OCI-LY1 (cell line): ENCODE measurements around the gene PARVA.

Experiments
- H2AFZ ChIP-seq: fragments of 200-600 bp; sonication (generic), shearing (Covaris generic); 2 replicates; pipeline ENCODE4 v1.6.0; 2014; ENCODE audit warnings: antibody characterized with exemption, mild to moderate bottlenecking, low read length
- H3F3A ChIP-seq: fragments of 200-600 bp; sonication (generic), shearing (Covaris generic); 2 replicates; pipeline ENCODE4 v1.6.0; 2014; ENCODE audit warnings: mild to moderate bottlenecking, antibody characterized with exemption, low read length, moderate library complexity; ENCODE audit not compliant: insufficient read depth
- H3K27ac ChIP-seq: fragments of 200-600 bp; sonication (generic); 2 replicates; pipeline ENCODE4 v1.5.1; 2014; ENCODE audit warnings: low read length, mixed run types, mild to moderate bottlenecking, low read depth; ENCODE audit not compliant: poor library complexity, severe bottlenecking
- H3K27me3 ChIP-seq: fragments of 200-600 bp; sonication (generic); 2 replicates; pipeline ENCODE4 v1.6.0; 2014; ENCODE audit warnings: antibody characterized with exemption, mild to moderate bottlenecking, low read length, moderate library complexity; ENCODE audit not compliant: insufficient read depth
- H3K36me3 ChIP-seq: fragments of 200-600 bp; sonication (generic); 2 replicates; pipeline ENCODE4 v1.6.1; 2014; ENCODE audit warnings: mild to moderate bottlenecking, antibody characterized with exemption, low read length, moderate library complexity, mixed read lengths; ENCODE audit not compliant: insufficient read depth
- H3K4me1 ChIP-seq: fragments of 200-600 bp; sonication (generic); 2 replicates; pipeline ENCODE4 v1.5.1; 2014; ENCODE audit warnings: mild to moderate bottlenecking, low read length, moderate library complexity; ENCODE audit not compliant: insufficient read depth, severe bottlenecking
- H3K4me2 ChIP-seq: fragments of 200-600 bp; sonication (generic), shearing (Covaris generic); 2 replicates; pipeline ENCODE4 v1.6.1; 2014; ENCODE audit warnings: low read length
- H3K4me3 ChIP-seq: fragments of 200-600 bp; sonication (generic); 2 replicates; pipeline ENCODE4 v1.5.1; 2014; ENCODE audit warnings: low read length, low read depth, mild to moderate bottlenecking, mixed read lengths; ENCODE audit not compliant: poor library complexity, severe bottlenecking
- H3K79me2 ChIP-seq: fragments of 200-600 bp; shearing (Covaris generic); 2 replicates; pipeline ENCODE4 v1.6.1; 2016; ENCODE audit warnings: mixed run types, low read length, mixed read lengths; ENCODE audit not compliant: insufficient read depth
- H3K9ac ChIP-seq: fragments of 200-600 bp; sonication (generic), shearing (Covaris generic); 2 replicates; pipeline ENCODE4 v1.6.1; 2014; ENCODE audit warnings: mild to moderate bottlenecking, low read length, mixed read lengths
- H3K9me2 ChIP-seq: fragments of 200-600 bp; sonication (generic), shearing (Covaris generic); 2 replicates; pipeline ENCODE4 v1.6.1; 2014; ENCODE audit warnings: low read depth, mild to moderate bottlenecking, low read length, mixed read lengths
- H3K9me3 ChIP-seq: fragments of 200-600 bp; shearing (Covaris generic); 2 replicates; pipeline ENCODE4 v1.6.1; 2014; ENCODE audit warnings: low read length, mixed read lengths
- H4K20me1 ChIP-seq: fragments of 200-600 bp; sonication (generic), shearing (Covaris generic); 2 replicates; pipeline ENCODE4 v1.6.0; 2016; ENCODE audit warnings: mild to moderate bottlenecking, low read length; ENCODE audit not compliant: insufficient read depth
- CTCF ChIP-seq: fragments of 200-600 bp; sonication (generic), shearing (Covaris generic); IDR thresholded peaks from 2 replicates; pipeline ENCODE4 v1.5.1; 2017; ENCODE audit warnings: mild to moderate bottlenecking, antibody characterized with exemption, low read length, moderate library complexity, mixed read lengths
- EZH2 ChIP-seq: fragments of 200-600 bp; sonication (generic), shearing (Covaris generic); IDR thresholded peaks from 2 replicates; pipeline ENCODE4 v1.8.0; 2017; ENCODE audit warnings: borderline replicate concordance, mixed run types, mild to moderate bottlenecking, antibody characterized with exemption, low read length, moderate library complexity, mixed read lengths

PARVA gene

GRCh38 chr11:12517306-12517705 is 139.9 kb downstream of the PARVA start:
- Histone ChIP-seq H3K9ac (no peak overlapping the region), H3F3A (no peaks in the 10 kb centered on the region), H3K36me3 (no peaks in the 10 kb centered on the region), H3K4me1 (no peaks in the 10 kb centered on the region), H3K9me3 (no peaks in the 10 kb centered on the region), H3K4me3 (no peak overlapping the region), H3K4me2 (no peak overlapping the region), H3K27ac (no peak overlapping the region), H4K20me1 (no peaks in the 10 kb centered on the region), H3K9me2 (no peaks in the 10 kb centered on the region), H3K79me2 (no peaks in the 10 kb centered on the region), H3K27me3 (no peaks in the 10 kb centered on the region), H2AFZ (no peak overlapping the region)
- no peak for TF ChIP-seq EZH2
- TF ChIP-seq CTCF: no peak

GRCh38 chr11:12517741-12518140 is 140.4 kb downstream of the PARVA start:
- H3F3A ChIP-seq: no peaks in the 10 kb centered on the region
- no peaks in the 10 kb centered on the region for H3K27me3 ChIP-seq
- no peaks in the 10 kb centered on the region for H3K36me3 ChIP-seq
- H3K9me3 ChIP-seq: no peaks in the 10 kb centered on the region
- no peaks in the 10 kb centered on the region for H4K20me1 ChIP-seq
- no peak overlapping the region for H2AFZ ChIP-seq
- no peaks in the 10 kb centered on the region for H3K4me1 ChIP-seq
- no peak overlapping the region for H3K27ac ChIP-seq
- no peak for TF ChIP-seq EZH2
- no peak for TF ChIP-seq CTCF
- no peak overlapping the region for H3K4me2 ChIP-seq
- no peak overlapping the region for H3K4me3 ChIP-seq
- no peak overlapping the region for H3K9ac ChIP-seq
- no peaks in the 10 kb centered on the region for H3K9me2 ChIP-seq
- no peaks in the 10 kb centered on the region for H3K79me2 ChIP-seq

- Histone ChIP-seq H3K27me3 (0 out of 2 replicates have a peak, but pooled peaks cover 3% of the 10 kb centered on the region), H2AFZ (no peak overlapping the region), H3K4me2 (no peak overlapping the region), H3K36me3 (no peaks in the 10 kb centered on the region), H3K4me3 (no peak overlapping the region), H3K9ac (no peak overlapping the region), H3K9me3 (no peaks in the 10 kb centered on the region), H3K79me2 (no peaks in the 10 kb centered on the region), H3K9me2 (no peaks in the 10 kb centered on the region), H3F3A (no peaks in the 10 kb centered on the region), H3K27ac (no peak overlapping the region), H4K20me1 (no peaks in the 10 kb centered on the region), H3K4me1 (no peaks in the 10 kb centered on the region)
- TF ChIP-seq EZH2 (no peak), CTCF (no peak)
Observed at GRCh38 chr11:12518606-12519385, 141.4 kb downstream of the PARVA start.
